GM19468 (cell line): ENCODE measurements around the gene DACT2.
"Not testable (repeated sequence)": the region's sequence is repeated elsewhere in the genome, so short reads cannot be mapped to it uniquely, and the experiment has no call there.

ENCODE experiments used
- ATAC-seq: cut with Tn5 transposase; IDR thresholded peaks from one replicate; pipeline ENCODE4 v1.9.1; 2021; ENCODE audit warnings: mild to moderate bottlenecking, moderate library complexity, moderate number of reproducible peaks; ENCODE audit not compliant: unreplicated experiment; ENCODE audit errors: extremely low read depth

DACT2 gene

DNA sequence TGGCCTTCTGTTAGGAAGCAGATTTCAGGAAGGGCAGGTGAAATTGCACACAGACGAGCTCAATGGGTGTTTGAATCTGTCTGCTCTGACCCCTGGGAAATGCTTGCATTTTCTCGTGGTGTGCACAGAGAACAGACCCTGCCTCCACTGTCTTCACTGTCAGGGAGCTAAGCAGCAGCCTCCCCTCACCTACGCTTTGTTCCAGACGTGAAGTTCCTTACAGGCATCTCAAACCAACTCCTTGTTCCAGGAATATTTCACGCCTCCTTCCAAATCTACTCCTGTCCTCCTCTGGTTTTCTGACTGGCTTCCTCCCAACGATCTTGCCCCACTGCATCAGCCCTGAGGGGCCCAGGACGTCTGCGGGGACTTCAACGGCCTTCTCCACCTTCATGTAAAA is 13.7 kb downstream of the DACT2 start:
- no peak for ATAC-seq

DNA sequence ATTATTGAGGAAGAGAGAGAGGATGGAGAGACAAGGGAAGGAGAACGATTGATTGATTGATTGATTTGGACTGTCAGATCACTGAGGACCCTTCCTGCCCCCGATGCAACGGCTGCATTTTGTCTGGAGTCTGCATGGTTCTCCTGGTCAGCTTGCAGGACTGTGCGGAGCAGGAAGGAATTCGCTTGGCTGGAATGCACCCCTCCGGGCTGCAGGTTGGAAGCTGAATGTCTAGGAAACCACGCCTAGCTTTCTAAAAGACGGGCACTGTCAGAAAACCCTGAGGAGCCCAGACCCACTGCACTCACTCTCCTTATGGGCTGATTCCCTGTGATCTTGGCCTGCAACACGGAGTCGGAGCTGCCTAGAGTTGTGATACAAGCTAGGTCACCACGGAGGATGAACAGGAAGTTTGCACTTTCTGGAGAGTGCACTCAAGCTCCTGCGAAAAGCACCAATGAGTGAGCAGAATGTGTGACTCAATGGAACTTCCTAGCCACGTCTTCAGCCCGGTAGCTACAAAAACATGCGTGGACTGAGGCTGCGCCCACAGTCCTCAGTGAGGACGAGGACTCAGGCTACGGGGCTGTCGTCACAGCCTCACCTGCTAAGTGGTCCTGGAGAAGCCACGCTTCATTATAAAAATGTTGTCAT is 14.4 kb downstream of the DACT2 start:
- no peak for ATAC-seq

DNA sequence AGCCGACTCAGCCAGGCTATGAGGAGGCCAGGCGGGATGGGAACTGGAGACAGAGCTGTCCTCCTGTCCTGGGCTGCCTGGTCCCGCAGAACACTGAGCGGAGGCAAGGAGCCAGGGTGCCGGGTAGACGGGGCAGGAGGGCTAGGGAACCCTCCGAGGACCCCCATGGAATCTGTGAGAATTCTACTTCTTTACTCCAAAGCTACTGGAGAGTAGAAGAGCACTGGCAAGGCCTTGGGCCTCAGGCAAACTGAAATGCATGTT is 14.9 kb downstream of the DACT2 start:
- no peak for ATAC-seq

DNA sequence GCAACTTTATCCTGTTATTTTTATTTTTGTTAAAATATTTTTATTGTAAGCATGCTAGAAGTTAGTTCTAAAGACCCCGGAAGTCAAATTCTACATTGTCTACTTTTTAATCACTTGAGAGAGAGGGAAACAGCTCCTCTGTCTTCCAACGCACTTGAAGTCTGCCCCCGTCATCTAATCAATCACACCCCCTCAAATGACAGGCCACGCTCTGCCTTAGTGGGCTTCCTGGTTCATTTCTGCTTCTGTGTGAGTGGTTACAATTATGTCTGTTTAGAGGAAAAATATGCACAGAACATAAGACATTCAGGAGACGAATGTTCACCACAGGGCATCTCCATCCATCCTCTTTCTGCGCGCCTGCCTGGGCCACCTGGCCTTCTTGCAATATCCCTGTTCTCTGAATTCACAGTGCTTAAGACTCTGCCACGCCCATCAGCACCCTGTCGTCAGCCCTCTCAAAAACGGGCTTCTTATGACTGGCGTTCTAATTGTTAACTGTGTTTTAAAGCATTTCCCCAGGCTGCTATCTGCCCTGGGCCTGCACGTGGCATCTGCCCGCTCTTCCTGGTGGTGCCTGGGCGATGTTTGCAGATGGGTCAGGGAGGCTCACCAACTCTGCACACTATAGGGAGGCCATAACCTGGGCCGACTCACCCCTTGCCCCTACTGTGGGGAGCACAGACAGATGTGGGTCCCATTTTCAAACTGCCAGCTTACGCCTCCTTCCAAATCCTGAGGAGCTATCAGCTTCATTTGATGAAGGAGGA is 15.4 kb downstream of the DACT2 start:
- ATAC-seq, result no peak

DNA sequence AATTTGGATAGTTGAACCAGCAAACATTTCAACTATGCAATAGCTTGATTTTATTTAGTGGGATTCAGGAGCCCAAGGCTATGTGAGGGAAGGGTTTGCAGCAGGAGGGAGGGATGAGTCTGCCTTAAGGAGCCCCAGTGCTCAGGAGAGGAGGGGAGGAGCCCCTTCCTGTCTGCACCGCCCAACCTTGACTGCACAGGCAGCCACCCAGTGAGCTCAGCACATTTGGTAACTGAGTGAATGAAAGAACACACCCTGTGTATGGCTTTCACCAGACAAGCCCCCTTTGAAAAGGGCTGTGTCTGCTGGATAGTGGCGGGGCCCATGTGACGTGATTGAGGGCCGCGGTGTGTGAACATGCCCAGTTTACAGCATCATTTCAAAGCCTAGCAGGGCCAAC is 17.0 kb downstream of the DACT2 start:
- ATAC-seq, result no peak

DNA sequence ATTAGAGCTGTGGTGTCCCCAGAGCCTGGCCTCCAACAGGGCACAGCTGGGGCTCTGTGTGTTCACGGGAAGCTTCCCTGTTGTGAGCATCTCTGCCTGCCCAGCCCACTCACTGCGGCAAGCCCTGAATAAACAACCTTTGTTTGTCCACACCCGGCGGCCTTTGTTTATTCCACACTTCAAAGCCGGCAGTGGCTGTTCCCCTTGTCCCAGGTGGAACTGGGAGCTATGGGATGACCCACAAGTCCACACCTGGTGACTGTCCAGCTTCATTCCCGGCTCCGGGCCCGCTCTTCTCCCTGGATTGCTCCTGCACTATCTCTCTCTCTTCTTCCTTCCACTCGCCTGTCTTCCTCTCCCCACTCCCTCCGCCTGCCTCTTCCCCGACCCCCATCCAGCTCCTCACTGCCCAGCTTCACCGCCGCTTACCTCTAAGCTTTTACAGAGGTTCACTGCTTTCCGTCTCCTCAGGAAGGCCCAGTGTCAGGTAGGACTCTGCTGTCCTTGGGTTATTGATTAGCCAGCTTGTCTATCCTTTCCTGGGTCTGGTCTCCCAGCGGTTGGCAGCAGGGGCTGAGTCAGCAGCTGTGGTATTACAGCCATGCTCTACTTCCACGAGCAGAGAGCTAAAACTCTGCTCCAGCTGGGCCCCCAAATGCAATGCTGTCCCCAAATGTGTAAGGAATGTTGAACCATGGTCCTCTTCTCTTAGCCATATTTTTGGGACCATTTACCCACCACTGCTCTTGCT is 17.8 kb downstream of the DACT2 start:
- no peak for ATAC-seq

DNA sequence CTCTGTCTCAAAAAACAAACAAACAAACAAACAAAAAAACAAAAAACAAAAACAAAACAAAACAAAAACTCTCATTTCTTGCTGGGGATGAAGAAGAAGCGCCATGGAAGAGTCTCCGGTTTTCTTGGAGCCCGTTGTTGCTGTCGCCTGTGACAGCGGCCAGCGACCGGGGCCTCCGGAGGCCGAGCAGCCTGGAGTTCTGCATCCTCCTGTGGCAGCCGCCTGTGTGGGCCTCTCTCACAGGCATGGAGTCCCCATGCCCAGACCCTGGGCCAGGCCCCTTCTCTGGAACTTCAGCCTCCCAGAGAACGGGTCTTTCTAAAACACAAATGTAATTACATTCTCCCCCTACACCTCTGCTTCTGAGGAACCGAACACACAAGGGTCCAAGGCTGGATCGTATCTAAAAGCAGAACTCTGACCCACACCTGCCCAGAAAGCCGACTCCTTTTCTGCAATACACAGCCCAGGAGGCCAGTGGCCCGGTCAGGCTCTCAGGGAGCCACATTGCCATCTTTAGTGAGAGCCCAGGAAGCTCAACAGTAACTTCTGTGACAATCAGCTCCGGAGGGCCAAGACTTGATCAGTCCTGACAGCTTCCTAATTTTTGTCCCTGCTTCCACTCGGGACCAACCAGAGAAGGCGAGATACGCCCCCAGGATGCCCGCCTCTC is 18.5 kb downstream of the DACT2 start:
- ATAC-seq, result no peak

DNA sequence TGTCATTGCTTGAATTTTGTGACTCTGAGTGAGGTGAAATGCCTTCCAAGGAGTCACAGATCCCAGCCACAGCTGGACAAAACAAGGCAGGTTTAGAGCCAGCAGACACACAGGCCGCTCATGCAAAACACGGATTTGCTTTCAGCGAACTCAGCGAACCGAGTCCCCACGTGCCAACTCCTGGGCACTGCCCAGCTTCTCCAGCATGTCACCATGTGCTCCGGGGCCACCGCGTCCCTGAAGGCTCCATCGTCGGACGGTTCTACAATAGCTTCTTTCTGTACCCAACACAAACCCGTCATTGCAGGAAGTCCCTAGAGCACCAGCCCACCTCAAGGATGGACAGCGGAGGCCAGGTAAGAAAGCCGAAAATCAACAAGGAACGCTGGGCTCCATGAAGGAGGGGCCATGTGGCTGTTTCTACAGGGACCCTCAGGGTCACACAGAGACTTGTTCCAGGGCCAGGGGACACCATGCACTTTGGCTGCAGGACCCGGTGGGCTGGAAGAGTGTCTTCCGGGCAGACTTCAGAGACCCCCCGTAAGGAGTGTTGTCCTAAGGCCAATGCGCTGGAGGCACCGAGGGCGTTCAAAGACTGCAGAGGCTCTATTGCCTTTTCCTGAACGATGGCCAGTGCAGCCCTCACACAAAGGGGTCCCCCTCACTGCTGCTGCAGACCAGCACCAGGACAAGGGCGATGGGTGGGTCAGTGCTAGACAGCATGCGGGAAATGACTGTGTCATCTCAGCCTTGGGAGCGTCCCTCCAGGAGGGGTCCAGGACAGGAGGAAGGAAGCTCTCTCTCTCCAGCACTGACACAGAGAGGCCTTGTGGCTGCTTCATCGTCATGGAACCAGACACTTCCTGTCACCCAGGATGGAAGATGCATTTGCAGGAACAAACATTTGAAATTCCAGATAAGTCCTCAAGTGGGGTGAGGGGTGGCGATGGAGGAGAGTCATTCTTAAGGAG is 19.8 kb downstream of the DACT2 start:
- no peak for ATAC-seq

DNA sequence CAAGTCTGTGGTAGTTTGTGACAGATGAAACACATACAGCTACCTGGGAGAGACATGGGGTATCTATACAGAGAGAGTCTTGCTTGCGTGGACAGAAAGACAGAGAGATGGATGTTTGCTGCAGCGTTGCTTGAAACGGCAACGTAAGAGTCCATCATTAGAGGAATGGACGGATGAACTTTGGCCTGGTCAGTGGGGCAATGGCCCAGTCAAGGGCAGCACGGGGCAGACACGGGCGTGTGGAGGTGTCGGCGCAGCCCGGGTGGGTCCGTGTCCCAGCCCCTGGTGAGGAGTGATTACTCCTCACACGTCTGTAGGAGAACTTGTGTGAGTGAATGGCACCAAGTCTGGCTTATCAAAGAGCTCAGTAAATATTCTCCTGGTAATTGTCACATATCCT is 21.9 kb downstream of the DACT2 start:
- no peak for ATAC-seq

DNA sequence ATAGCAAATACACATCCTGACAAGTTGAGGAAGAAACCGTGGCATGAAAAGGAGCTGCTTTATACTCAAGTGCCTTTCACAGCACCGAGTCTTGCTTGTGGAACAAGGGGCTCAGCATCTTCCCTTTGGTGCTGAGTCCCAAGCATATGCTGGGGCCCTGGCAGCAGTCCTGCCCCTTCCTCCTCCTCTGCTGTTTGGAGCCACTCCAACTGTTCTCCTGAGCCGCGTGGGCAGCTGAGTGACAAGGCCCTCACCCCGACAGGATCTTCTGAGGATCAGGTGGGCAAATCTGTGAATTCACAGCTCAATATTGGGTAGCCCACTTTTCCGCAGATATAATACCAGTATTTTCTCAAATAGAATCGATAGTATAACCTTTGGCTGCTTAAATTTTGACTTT is 24.7 kb downstream of the DACT2 start:
- ATAC-seq, result no peak

DNA sequence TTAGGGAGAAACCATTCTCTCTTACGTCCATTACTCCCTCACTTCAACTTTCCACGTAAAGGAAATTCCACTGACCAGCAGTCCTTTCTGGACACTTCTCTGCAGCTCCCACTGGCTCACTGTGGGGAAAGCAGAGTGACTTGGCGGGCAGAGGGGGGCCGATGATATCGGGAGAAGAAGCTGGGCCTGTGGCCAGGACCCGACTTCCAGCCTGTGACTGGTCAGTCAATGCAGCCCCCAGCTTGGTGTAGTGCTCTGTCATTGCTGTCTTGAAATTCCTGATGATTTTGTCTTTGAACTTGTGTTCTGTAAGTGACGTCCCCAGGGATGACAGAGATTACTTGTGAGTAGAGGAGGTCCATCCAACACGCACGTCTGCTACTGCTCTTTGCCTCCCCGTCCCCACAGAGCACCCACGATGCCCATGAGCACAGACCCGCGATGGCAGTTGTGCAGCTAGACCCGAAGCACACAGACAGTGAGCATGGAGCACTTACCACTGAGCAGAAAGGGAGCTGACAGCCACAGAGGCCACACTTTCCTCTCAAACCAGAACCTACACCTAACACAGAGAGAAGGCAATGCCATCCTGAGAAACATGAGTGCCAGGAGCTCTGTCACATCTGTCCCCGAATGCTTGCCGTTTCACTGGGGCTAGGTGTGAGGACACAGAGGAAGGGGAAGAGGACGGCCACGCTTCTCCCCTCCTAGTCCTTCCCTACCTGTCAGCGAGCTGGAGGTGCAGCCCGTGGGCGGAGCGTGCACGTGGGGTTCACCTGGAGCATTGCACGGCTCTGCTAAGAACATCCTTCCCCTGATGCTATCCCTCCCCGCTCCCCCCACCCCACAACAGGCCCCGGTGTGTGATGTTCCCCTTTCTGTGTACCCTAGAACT is 25.7 kb downstream of the DACT2 start:
- ATAC-seq, result no peak

DNA sequence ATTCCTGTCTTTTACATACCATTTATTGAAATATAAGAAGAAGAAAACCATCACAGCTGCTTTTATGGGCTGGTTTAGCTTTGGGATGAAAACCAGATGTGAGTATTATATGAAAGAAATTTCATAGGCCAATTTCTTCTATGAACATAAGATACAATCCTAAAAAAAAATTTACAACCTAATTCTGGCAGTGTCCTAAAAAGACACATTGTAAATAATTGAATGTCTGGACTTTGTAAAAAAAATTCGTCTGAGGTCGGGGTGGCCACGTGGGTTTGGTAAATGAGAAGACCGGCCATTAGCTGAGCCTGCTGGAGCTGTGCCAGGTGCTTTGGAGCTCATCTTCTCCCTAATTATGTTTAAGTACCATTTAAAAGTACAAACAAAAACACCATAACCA is 26.8 kb downstream of the DACT2 start:
- ATAC-seq, result no peak

DNA sequence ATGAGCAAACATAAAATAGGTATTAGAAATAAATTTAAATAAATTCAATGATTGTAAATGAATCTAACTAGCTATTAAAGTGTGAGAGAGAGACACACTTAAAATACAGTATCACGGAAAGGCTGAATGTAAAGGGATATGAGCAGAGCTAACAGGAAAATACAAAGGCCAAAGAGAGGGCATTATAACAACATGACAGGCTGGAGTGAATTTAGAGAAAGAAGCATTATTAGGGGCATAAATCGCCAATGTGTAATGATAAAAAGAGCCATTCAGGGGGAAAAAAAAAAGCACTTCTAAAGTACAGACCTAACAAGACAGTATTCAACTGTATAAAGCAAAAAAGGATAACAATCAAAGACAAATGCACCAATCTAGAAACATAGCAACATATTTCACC is 28.1 kb downstream of the DACT2 start:
- ATAC-seq, result no peak

DNA sequence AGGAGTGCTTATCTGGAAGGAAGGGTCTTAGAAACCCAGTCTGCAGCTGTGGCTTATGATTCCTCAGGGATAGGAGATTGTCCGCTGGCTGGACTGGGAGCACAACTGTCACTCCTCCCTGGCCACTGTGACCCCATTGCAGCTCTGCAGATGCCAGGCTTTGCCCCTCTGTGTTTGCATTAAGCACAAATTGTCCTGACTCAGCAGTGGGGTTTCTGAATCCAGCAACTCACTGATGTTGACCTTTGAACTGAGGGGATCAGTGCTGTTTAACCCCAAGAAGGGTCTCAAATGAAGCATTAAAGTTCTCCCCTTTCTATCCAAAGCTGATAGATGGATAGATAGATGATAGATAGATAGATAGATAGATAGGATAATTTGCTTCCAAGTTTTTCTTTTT is 29.5 kb downstream of the DACT2 start:
- ATAC-seq, result no peak

DNA sequence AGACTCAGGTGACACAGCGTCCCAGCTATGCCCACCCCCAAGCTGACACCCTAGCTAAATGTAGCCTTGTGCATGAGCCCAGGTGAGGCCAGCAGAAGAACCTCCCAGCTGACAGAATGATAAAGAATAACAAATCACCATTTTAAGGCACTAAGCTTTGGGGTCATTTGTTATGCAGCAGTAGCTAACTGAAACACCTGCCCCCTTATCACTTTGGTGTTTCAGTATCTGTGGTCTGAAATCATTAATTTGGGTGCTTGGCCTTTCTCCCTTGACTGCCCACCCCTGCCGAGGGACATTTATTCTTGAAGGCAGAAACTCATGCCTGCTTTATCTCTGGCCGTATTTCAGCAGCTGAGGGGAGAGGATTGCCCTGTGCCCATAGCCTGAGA is 30.0 kb downstream of the DACT2 start:
- no peak for ATAC-seq

DNA sequence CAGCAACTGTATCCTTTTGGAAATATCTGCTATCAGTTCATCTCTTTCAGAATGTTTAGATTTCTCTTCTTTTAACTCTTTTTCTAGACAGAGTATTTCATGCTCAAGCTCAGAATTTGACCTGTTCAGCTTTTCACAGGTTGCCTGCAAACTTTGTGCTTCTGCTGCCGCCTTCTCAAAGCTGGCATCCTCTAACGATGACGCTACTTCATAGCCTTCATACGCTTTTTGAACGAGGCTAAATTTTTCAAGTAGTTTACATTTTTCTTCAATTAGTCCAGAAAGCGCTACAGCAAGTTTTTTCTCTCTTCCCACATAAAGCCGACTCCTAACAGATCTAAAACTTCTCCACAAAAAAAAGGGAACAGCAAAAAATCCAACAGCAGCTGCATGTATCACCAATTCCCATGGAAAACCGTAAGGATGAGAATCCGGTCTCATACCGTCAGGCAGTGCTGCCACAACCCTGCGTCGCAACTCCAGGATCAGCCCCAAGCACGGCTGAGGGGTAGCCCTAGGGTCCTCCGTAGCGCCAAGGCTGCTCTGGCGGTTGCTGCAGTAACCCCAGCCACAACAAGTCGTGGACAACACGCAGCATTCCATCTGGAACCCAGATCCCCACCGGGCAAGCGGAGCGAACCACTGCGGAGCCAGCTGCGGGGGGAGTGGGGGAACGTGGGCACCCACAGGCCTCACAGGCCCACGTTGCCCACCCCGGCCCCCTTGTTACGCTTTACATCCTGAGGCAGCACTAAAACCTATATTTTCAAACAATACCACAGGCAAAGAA is 30.6 kb downstream of the DACT2 start:
- no peak for ATAC-seq

DNA sequence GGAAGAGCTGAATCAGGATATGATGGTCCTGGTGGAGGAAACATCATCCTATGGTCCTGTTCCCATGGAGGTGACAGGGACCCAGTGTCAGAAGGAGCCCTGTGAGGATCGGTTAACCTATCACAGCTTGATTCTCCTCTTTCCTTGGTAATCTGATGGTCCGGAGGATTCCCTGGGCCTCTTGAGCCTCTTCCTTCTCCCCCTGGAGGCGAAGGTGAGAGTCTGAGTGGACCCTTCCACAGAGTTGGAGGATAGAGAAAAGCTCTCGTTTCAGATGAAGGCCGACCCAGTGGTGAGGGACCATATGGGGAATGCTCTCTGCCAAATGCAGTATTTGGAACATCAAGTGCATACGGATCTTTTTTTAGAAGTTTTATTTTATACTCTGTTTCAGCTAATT is 32.1 kb downstream of the DACT2 start:
- ATAC-seq, result not testable (repeated sequence)

DNA sequence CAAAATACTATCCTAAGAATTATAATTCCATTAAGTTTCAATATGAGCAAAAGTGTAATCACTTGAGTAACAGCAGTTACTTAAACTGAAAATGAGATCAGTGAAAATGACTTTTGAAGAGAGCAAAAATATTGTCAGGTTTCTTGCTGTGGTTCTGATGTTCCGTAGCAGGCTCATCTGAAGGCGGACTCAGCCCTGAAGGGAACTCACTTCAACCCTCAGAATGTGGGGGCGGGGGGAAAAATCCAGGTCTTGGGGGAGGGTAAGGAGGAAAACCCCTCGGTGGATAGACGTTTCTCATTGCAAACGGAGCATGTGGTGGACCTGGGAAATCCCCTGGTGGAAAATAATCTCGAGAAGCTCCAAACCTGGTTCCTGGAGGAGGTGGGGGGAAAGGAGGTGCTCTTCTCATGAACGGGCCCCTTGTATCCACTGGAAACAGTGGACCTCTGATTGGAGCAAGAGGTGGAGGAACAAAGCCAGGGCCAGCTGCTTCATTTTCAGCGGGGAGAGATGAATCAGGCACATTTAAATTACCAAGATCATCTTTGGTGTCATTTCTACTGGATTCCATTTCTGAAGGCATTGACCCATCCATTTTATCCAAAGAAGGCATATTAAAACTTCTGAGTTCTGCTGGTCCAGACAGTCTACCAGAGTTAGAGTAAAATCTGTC is 32.7 kb downstream of the DACT2 start:
- not testable (repeated sequence) for ATAC-seq
